ENCODE results near the gene NKAIN1.
"Not testable (repeated sequence)": the region's sequence is repeated elsewhere in the genome, so short reads cannot be mapped to it uniquely, and the experiment has no call there.

NKAIN1 gene

DNA sequence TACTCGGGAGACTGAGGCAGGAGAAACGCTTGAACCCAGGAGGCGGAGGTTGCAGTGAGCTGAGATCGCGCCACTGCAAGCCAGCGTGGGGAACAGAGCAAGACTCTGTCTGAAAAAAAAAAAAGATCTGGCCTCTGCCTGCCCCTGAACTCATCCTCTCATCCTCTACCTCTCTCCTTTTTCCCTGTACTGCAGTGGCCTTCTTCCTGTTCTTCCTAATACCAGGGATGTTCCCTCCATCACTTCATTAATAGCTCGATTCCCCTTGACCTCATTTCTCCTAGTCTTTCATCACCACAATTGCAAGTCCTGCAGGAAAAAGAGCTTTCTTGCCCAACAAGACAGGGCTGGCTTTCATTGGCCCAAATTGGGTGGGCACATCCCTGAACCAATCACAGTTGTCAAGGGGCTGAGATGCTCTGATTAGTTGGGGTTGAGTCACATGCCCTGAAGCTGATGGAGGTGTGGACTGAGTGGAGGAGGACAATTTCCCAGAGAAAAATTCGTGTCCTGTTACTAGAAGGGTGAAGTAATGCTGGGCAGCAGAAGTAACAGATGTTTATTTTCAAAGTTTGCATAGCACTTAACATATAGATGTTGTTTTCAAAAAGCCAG lies 87.4 kb downstream of the NKAIN1 start:
- peak; percentile 84 for DNase-seq (ENCODE audit: low read depth)

DNA sequence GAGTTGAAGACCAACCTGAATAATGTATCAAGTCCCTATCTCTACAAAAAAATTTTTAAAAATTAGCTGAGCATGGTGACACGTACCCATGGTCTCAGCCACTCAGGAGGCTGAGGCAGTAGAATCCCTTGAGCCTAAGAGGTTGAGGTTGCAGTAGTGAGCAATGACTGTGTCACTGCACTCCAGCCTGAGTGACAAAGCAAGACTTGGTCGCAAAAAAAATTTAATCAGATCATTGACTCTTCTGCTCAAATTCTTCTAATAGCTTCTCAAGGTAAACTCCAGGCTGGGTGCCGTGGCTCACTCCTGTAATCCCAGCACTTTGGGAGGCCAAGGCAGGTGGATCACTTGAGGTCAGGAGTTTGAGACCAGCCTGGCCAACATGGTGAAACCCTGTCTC lies 88.3 kb downstream of the NKAIN1 start:
- no peak for DNase-seq (ENCODE audit: low read depth)

DNA sequence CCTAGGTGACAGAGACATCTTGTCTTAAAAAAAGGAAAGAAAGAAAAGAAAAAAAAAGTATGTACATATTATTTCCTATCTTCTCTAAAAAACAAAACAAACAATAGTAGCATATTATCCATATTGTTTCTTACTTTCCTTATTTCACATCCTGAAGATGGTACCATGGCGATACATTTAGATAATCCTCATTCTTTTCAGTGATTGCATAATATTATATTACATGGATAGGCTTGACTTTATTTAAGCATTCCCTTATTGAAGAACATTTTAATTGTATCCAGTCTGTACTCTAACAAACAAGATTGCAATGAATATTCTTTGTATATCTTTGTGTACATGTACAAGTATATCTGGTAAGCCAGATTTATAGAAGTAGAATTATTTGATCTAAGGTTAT lies 91.3 kb downstream of the NKAIN1 start:
- no peak for DNase-seq (ENCODE audit: low read depth)

DNA sequence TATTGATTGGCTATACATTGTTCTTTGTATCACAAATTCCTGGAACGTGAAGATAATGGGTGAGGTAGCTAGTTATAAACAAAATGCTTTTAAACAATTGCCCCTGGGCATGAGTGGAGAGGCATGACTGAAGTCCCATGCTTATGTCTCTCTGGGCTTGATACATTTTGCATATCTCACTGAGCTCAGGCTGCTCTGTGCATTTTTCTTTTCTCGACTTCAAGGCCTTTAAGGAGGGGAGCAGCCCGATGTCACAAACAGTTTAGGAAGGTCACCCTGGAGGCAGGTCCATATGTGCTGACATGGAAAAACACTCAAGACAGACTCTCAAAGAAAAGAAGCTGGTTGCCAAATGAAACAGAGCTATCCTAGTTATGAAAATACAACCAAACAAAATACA lies 94.0 kb downstream of the NKAIN1 start:
- DNase-seq (ENCODE audit: low read depth) = no peak

DNA sequence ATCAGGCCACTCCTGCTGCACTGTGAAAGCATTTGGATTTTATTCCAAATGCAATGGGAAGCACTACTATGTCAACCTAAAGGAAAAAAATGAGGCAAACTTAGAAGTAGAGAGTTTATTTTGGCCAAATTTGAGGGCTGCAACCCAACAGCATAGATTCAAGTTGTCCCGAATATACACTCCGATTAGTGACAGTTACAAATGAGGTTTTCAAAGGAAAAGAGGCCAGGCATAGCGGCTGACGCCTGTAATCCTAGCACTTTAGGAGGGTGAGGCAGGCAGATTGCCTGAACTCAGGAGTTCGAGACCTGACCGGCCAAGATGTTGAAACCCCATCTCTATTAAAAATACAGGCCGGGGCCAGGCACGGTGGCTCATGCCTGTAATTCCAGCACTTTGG lies 95.2 kb downstream of the NKAIN1 start:
- DNase-seq (ENCODE audit: low read depth) = no peak

- no peak for DNase-seq (ENCODE audit: low read depth)
Observed at GRCh38 chr1:31143455-31143854, 96.2 kb downstream of the NKAIN1 start.

DNA sequence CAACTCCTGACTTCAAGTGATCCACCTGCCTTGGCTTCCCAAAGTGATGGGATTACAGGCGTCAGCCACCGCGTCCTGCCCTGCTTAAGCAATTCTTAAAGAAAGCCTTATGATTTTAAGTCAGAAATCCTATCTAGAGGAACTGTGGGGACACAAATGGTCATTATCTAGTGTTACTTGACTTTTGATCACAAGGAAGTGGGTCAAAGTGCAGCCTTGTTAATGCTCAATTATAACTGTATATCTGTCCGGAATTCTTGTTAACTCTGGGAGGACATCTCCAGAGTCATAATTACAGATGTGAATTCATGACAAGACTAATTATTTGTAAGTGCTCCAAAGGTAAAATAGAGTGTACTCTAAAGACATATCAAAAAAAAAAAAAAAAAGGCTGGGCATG lies 97.3 kb downstream of the NKAIN1 start:
- DNase-seq (ENCODE audit: low read depth) = no peak

DNA sequence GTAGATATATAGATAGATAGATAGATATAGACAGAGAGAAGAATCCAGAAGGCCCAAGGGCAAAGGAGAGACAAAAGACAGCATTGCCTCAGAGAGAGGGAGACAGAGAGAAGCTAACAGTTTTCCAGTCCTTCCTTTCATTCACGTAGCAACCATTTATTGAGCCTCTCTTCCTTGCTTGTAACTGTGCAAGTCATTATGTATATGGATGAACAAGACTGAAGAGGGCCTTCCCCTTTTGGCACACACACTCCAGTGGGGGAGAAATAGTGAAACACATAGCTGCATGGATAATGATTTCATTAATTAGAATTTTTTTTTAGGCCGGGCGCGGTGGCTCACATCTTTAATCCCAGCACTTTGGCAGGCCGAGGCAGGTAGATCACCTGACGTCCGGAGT lies 99.4 kb downstream of the NKAIN1 start:
- DNase-seq (ENCODE audit: low read depth) = no peak

- not testable (repeated sequence) for DNase-seq (ENCODE audit: low read depth)
Observed at GRCh38 chr1:31138797-31139521, 100.7 kb downstream of the NKAIN1 start.

GRCh38 chr1:31137873-31138272 lies 101.8 kb downstream of the NKAIN1 start:
- not testable (repeated sequence) for DNase-seq (ENCODE audit: low read depth)

- DNase-seq (ENCODE audit: low read depth) = no peak
Observed at GRCh38 chr1:31135973-31136600, 103.6 kb downstream of the NKAIN1 start.

DNA sequence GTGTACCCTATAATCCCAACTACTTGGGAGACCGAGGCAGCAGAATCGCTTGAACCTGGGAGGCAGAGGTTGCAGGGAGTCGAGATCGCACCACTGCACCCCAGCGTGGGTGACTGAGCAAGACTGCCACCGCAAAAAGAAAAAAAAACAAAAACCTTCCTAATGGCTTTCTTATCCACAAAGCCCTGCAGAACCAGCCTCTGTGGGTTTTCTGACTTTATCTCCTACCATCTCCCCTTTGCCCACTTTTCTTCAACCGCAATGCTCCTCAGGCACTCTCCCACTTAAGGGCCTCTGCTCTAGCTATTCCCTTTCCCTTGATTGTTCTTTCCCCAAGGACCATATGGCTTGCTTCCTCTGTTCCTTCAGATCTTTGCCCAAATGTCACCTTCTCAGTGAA lies 106.3 kb downstream of the NKAIN1 start:
- DNase-seq (ENCODE audit: low read depth) = no peak

Measured in HS-5 (cell line).